SK-N-MC (cell line): Measurements from ENCODE around the gene EMID1.

Experiments used
- EZH2 ChIP-seq: fragments of 200-600 bp; sonication (generic); IDR thresholded peaks from one replicate; pipeline ENCODE4 v1.6.1; 2017; ENCODE audit warnings: antibody characterized with exemption
- FOXP2 ChIP-seq: optimal IDR thresholded peaks from 2 replicates; pipeline ENCODE3; 2011; ENCODE audit warnings: mild to moderate bottlenecking, moderate library complexity; ENCODE audit not compliant: insufficient read depth; ENCODE audit errors: extremely low read length, control extremely low read depth
- POLR2AphosphoS5 ChIP-seq: IDR thresholded peaks from 2 replicates; pipeline ENCODE4 v1.6.1; 2012; ENCODE audit warnings: mild to moderate bottlenecking, low read depth, low read length, borderline replicate concordance

DNA sequence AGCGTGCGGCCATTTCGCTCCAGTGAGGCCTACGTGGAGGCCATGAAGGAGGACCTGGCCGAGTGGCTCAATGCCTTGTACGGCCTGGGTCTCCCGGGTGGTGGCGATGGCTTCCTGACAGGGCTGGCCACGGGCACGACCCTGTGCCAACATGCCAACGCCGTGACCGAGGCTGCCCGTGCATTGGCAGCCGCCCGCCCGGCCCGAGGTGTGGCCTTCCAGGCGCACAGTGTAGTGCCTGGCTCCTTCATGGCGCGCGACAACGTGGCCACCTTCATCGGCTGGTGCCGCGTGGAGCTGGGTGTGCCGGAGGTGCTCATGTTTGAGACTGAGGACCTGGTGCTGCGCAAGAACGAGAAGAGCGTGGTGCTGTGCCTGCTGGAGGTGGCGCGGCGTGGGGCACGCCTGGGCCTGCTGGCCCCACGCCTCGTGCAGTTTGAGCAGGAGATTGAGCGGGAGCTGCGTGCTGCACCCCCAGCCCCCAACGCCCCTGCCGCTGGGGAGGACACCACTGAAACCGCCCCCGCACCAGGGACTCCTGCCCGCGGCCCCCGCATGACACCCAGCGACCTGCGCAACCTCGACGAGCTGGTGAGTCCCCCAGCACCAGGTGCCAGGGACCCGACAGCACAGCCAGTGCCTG, 102.6 kb downstream of the EMID1 start:
- TF ChIP-seq POLR2AphosphoS5, result no peak
- no peak for TF ChIP-seq FOXP2
- TF ChIP-seq EZH2, result no peak
